OCI-LY3 (cell line): ENCODE data around the gene HLA-DQB1.

Experiments used
- H2AFZ ChIP-seq: fragments of 200-600, 300-600 bp; shearing (Covaris generic); 2 replicates; pipeline ENCODE4 v1.6.0; 2014; ENCODE audit warnings: antibody characterized with exemption, low read depth, low read length
- H3K27ac ChIP-seq: fragments of 200-600, 300-600 bp; sonication (generic); 2 replicates; pipeline ENCODE4 v1.5.1; 2014; ENCODE audit warnings: mild to moderate bottlenecking, low read length, moderate library complexity, mixed read lengths
- H3K27me3 ChIP-seq: fragments of 200-600, 300-600 bp; sonication (generic); 2 replicates; pipeline ENCODE4 v1.6.1; 2014; ENCODE audit warnings: low read depth, low read length, mixed read lengths
- H3K36me3 ChIP-seq: fragments of 200-600, 300-600 bp; sonication (generic); replicated peaks from 2 replicates; pipeline ENCODE3; 2014; ENCODE audit warnings: low read depth, low read length, mixed read lengths
- H3K4me1 ChIP-seq: fragments of 300-600, 200-600 bp; sonication (generic); 2 replicates; pipeline ENCODE4 v1.6.1; 2014; ENCODE audit warnings: low read length, mixed read lengths
- H3K4me2 ChIP-seq: fragments of 200-600, 300-600 bp; sonication (generic); 2 replicates; pipeline ENCODE4 v1.6.1; 2014; ENCODE audit warnings: low read length, mixed read lengths
- H3K4me3 ChIP-seq: fragments of 300-600, 200-600 bp; sonication (generic); 2 replicates; pipeline ENCODE4 v1.5.1; 2014; ENCODE audit warnings: antibody characterized with exemption, mild to moderate bottlenecking, low read length, moderate library complexity
- H3K79me2 ChIP-seq: fragments of 300-600, 200-600 bp; shearing (Covaris generic); 2 replicates; pipeline ENCODE4 v1.6.1; 2014; ENCODE audit warnings: mild to moderate bottlenecking, low read length, mixed read lengths
- H3K9ac ChIP-seq: fragments of 300-600, 200-600 bp; shearing (Covaris generic); 2 replicates; pipeline ENCODE4 v1.6.0; 2014; ENCODE audit warnings: mild to moderate bottlenecking, low read length, moderate library complexity
- H3K9me3 ChIP-seq: fragments of 200-600, 300-600 bp; shearing (Covaris generic); 2 replicates; pipeline ENCODE4 v1.6.1; 2014; ENCODE audit warnings: low read length, mixed read lengths; ENCODE audit not compliant: insufficient read depth
- H4K20me1 ChIP-seq: fragments of 200-600, 300-600 bp; sonication (generic); 2 replicates; pipeline ENCODE4 v1.6.1; 2016; ENCODE audit warnings: low read length, mixed read lengths; ENCODE audit not compliant: insufficient read depth
- EZH2phosphoT487 ChIP-seq: fragments of 200-600 bp; shearing (Covaris generic); IDR thresholded peaks from 2 replicates; pipeline ENCODE4 v1.6.1; 2018; ENCODE audit warnings: antibody characterized with exemption, mixed run types, low read depth
- TF ChIP-seq, protein P1 (sequence below): fragments of 200-600, 300-600 bp; sonication (generic); IDR thresholded peaks from 2 replicates; pipeline ENCODE4 v1.5.1; 2014; ENCODE audit warnings: antibody characterized with exemption, low read length, low read depth

Gene HLA-DQB1

DNA sequence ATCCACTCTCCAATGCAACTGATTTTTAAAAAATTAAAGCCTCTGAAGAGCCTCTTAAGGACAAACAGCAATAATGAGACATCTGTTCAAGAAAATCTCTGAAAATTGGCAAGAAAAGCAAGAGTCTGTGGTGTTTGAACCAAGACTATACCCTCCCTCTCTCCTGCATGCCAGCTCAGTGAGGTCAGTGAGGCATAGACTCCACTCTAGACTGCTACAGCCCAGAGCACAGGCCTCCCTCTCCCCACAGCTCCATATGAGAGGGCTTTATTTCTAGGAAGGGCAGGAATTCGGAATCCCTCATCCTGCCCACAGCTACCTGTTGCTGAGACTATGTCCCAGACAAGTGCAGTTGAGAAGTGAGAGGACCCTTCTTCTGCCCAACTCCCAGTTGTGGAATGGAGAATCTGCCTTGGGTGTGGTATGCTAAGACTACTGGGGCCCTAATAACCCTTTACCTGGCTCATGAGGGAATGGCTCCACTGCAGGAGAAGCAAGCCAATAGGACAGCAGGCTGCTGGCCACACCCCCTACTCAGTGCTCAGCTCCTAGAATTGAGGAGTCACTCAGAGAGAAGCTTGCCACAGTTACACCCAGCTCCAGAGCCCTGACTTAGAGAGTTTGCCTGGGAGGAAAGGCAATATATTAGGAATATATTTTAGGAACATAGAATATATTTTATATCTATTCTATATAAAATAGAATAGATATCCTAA lies 51.9 kb downstream of the HLA-DQB1 start:
- Histone ChIP-seq H3K4me1 (peaks cover 18% of the 10 kb centered on the region), H3K79me2 (no peaks in the 10 kb centered on the region), H3K9ac (no peak overlapping the region), H3K4me3 (no peak overlapping the region), H3K27ac (no peak overlapping the region), H3K9me3 (peaks cover 8% of the 10 kb centered on the region; the same call in 1 of the 2 replicates), H2AFZ (no peak overlapping the region), H4K20me1 (no peaks in the 10 kb centered on the region), H3K27me3 (no peaks in the 10 kb centered on the region), H3K36me3 (peaks cover 4% of the 10 kb centered on the region), H3K4me2 (no peak overlapping the region)
- TF ChIP-seq EZH2phosphoT487: no peak
- TF ChIP-seq, protein P1, sequence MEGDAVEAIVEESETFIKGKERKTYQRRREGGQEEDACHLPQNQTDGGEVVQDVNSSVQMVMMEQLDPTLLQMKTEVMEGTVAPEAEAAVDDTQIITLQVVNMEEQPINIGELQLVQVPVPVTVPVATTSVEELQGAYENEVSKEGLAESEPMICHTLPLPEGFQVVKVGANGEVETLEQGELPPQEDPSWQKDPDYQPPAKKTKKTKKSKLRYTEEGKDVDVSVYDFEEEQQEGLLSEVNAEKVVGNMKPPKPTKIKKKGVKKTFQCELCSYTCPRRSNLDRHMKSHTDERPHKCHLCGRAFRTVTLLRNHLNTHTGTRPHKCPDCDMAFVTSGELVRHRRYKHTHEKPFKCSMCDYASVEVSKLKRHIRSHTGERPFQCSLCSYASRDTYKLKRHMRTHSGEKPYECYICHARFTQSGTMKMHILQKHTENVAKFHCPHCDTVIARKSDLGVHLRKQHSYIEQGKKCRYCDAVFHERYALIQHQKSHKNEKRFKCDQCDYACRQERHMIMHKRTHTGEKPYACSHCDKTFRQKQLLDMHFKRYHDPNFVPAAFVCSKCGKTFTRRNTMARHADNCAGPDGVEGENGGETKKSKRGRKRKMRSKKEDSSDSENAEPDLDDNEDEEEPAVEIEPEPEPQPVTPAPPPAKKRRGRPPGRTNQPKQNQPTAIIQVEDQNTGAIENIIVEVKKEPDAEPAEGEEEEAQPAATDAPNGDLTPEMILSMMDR: no peak

DNA sequence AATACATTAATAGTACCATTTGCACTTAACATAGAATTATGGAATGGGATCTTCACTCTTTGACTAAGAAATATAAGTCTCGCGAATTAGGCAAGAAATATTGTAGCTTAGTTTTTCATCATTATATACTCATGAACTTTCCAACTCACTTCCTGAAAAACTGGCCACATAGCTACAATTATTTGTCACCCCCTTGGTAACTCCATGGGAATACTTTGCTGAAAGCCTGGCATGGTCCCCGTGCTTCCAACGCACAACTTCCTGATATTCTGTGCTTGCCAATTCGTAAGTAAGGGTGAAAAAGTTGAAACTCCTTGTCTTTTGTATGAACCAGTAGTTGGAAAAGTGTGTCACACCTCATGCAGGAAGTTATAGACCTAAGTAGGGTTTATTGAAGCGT lies 53.0 kb downstream of the HLA-DQB1 start:
- Histone ChIP-seq H3K27ac (no peak overlapping the region), H4K20me1 (no peaks in the 10 kb centered on the region), H3K79me2 (no peaks in the 10 kb centered on the region), H3K4me2 (no peak overlapping the region), H3K9me3 (peaks cover 8% of the 10 kb centered on the region; the same call in 1 of the 2 replicates), H3K36me3 (peaks cover 4% of the 10 kb centered on the region), H3K4me1 (peaks cover 26% of the 10 kb centered on the region), H3K27me3 (no peaks in the 10 kb centered on the region), H3K9ac (no peak overlapping the region), H2AFZ (no peak overlapping the region), H3K4me3 (no peak overlapping the region)
- TF ChIP-seq, protein P1: no peak
- no peak for TF ChIP-seq EZH2phosphoT487

DNA sequence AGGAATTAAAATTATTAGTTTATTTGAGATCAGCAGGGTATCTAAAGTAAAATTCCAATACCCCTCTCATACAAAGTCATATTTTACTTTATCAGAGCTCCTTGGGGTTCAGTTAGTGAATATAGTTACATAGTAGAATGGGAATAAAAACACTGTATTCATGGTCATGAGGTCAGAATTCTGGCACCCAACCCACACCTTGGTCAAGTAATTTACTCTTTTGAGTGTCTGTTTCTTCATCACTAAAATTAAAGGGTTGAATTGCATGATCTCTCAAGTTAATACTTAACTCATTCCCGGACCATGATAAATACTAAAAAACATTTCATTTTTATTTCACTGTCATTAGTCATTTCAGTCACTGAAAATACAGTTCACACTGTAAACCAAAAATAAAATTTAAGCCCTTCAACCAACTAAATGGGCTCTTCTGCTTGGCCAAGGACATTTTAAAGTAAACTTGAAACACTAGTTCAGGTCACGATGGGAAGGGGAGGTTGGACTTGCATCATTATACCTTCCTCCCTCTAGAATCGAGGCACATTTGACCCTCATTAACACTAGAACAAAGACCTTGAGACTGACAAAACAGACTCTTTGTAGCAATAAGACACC lies 55.7 kb downstream of the HLA-DQB1 start:
- peak overlapping the region; percentile 92 for H3K27ac ChIP-seq
- H3K4me1 ChIP-seq: peaks cover 42% of the 10 kb centered on the region
- H3K4me3 ChIP-seq: peak overlapping the region; percentile 58
- TF ChIP-seq, protein P1: no peak
- no peak for TF ChIP-seq EZH2phosphoT487
- no peaks in the 10 kb centered on the region for H3K9me3 ChIP-seq
- H3K27me3 ChIP-seq: no peaks in the 10 kb centered on the region
- H3K4me2 ChIP-seq: peak overlapping the region; percentile 59
- no peaks in the 10 kb centered on the region for H3K36me3 ChIP-seq
- H3K79me2 ChIP-seq: no peaks in the 10 kb centered on the region; the same call in 1 of the 2 replicates
- no peaks in the 10 kb centered on the region for H4K20me1 ChIP-seq
- H3K9ac ChIP-seq: peak overlapping the region; percentile 68
- no peak overlapping the region for H2AFZ ChIP-seq
